ENCODE results near the gene ARID5A.

Gene ARID5A

GRCh38 chr2:96528006-96528699, 8.4 kb upstream of the ARID5A start:
- no peak for DNase-seq

GRCh38 chr2:96528700-96529375, 7.7 kb upstream of the ARID5A start:
- no peak for DNase-seq

GRCh38 chr2:96529376-96530143, 7.0 kb upstream of the ARID5A start:
- DNase-seq: no peak

- DNase-seq: no peak
These were observed 6.5 kb upstream of the ARID5A start for GRCh38 chr2:96530144-96530430.

GRCh38 chr2:96530474-96531357, 5.8 kb upstream of the ARID5A start:
- DNase-seq: no peak

- DNase-seq: no peak
These were observed 5.2 kb upstream of the ARID5A start for GRCh38 chr2:96531366-96531765.

GRCh38 chr2:96531872-96532505, 4.6 kb upstream of the ARID5A start:
- peak; percentile 88 for DNase-seq

GRCh38 chr2:96532641-96533291, 3.8 kb upstream of the ARID5A start:
- DNase-seq: no peak

- no peak for DNase-seq
These were observed 3.1 kb upstream of the ARID5A start for GRCh38 chr2:96533292-96534073.

GRCh38 chr2:96534141-96534540, 2.4 kb upstream of the ARID5A start:
- DNase-seq: no peak

- no peak for DNase-seq
These were observed 1.8 kb upstream of the ARID5A start for GRCh38 chr2:96534701-96535181.

- no peak for DNase-seq
These were observed 1.2 kb upstream of the ARID5A start for GRCh38 chr2:96535331-96535730.

- no peak for DNase-seq
These were observed 648 bp downstream of the ARID5A start for GRCh38 chr2:96537066-96537733.

GRCh38 chr2:96537734-96538486, 1.4 kb downstream of the ARID5A start:
- no peak for DNase-seq

GRCh38 chr2:96538487-96539214, 2.1 kb downstream of the ARID5A start:
- no peak for DNase-seq

GRCh38 chr2:96539215-96539920, 2.8 kb downstream of the ARID5A start:
- no peak for DNase-seq

- DNase-seq: no peak
These were observed 3.6 kb downstream of the ARID5A start for GRCh38 chr2:96540136-96540535.

GRCh38 chr2:96541398-96542152, 5.0 kb downstream of the ARID5A start:
- no peak for DNase-seq

Data from NCI-H2107 (cell line).